Lung microvascular endothelial cell (primary cell): ENCODE data around the gene BSG. TPM values are rescaled to one million over a fixed set of nuclear protein-coding genes. Genes with fewer than 3 reads are reported as not detected.
"Not testable (repeated sequence)": the region's sequence is repeated elsewhere in the genome, so short reads cannot be mapped to it uniquely, and the experiment has no call there.

ENCODE experiments used
- DNase-seq, 2 donors: peaks; one replicate each; pipeline versions ENCODE4 v3.0.0 to v3.0.0-alpha.2; 2010; ENCODE audit warnings: low read depth in 2 of 2
- total RNA-seq: library from RNA; depleted of rRNA; stranded (reverse); fragments of >200 nt; gene quantifications from 2 replicates; pipeline ENCODE4 v1.2.1, GENCODE V29; 2014

Gene BSG
- total RNA-seq, 1 donor from 2014 or later = 184 TPM

DNA sequence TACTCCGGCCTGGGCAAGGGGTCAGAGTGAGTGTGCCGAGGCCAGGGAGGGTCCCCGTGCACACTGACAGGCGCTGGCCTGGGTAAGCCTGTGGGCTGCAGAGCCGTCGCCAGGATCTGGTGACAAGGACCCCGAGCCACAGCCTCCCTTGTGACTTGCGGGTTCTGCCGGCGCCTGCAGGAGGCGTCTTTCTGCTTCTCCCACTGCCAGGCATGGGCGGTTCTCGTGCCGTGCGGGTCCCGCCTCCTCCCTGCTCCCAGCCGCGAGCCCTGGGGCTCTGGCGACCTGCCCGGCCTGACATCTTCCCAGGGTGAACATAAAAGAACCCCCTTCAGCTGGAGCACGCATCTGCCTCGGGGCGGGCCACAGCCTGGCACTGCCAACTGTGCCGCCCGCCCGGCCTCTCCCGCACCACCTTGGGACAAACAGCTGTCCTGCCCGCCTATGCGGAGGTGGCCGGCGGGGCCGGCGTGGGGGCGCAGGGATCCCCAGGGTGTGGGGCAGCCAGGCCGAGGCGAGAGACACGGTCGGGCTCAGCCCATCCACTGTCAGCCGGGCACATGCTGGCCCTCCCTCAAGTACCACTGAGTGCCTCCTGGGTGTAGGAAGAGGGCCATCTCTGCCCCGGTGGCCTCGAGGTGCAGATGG, 15.8 kb downstream of the BSG start:
- peak; percentile 72 to 74 for DNase-seq

GRCh38 chr19:588741-589692, 16.6 kb downstream of the BSG start:
- no peak for DNase-seq

DNA sequence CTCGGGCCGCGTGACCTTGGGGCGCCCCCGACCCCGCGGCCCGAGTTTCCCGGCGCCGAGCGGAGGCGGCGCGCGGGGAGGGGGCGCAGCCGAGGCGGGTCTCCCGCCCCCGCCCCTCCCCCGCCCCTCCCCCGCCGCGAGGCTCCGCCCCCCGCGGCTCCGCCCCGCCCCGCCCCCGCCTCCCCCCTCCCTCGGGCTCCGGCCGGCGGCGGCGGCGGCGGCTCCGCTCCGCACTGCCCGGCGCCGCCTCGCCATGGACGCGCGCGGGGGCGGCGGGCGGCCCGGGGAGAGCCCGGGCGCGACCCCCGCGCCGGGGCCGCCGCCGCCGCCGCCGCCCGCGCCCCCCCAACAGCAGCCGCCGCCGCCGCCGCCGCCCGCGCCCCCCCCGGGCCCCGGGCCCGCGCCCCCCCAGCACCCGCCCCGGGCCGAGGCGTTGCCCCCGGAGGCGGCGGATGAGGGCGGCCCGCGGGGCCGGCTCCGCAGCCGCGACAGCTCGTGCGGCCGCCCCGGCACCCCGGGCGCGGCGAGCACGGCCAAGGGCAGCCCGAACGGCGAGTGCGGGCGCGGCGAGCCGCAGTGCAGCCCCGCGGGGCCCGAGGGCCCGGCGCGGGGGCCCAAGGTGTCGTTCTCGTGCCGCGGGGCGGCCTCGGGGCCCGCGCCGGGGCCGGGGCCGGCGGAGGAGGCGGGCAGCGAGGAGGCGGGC, 17.4 kb downstream of the BSG start, which contains the start of gene HCN2:
HCN2 (plus strand) TSS at position 189 of the 703 bp plus-strand sequence; CDS start at position 254, 65 bp downstream.
- DNase-seq = no peak

DNA sequence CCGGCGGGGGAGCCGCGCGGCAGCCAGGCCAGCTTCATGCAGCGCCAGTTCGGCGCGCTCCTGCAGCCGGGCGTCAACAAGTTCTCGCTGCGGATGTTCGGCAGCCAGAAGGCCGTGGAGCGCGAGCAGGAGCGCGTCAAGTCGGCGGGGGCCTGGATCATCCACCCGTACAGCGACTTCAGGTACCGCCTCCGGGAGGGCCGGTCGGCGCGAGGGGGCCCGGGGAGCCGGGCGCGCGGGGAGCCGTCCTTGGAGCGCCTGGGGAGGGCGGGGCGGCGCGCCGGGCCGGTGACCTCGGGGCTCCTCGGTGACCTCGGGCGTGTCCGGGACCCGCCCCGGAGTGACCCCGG, 18.0 kb downstream of the BSG start:
- peak; percentile 36 to 53 for DNase-seq

GRCh38 chr19:590750-591098, 18.3 kb downstream of the BSG start:
- DNase-seq = no peak

DNA sequence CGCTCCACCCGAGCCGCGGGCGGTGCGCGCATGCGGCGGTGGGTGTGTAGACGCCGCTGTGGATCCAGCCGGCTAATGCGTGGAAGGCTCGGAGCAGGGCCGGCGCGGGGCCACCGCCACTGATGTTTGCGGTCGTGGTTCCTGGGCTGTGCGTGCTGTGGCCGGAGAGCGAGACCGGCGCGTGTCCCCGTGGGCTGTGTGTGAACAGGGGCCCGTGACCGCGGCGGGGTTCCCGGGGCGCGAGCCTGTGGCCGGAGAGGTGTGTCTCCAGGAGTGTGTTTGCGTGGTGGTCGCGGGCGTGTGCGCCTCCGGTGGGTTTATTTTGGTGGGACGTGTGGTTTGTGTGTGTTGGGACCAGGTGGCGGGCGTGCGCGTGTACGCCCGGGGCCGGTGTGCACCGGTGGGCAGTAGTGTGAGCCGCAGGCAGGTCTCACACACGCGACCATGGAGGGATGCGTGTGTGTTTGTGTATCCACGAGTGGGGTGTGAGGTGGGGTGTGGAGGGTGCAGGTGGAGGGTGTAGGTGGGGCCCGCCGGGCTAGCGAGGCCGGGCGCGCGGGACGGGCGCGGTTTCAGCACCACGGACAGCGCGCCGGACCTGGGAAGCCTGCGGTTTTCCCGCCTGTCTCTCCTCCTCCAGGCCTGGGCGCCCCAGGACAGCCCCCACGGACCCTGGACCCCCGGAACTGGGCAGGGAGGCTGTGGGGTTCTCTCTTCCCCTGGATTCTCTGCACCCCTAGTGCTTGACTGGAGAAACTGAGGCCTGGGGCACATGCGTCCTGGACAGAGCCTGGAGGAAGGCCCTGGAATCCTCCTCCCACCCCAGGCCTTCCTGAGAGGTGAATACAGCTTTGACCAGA, 18.9 kb downstream of the BSG start:
- DNase-seq = peak; percentile 31 to 51

GRCh38 chr19:592101-592500, 19.7 kb downstream of the BSG start:
- DNase-seq = no peak

- no peak for DNase-seq
Observed at GRCh38 chr19:593055-593454, 20.7 kb downstream of the BSG start.

GRCh38 chr19:593505-593904, 21.1 kb downstream of the BSG start:
- no peak for DNase-seq

DNA sequence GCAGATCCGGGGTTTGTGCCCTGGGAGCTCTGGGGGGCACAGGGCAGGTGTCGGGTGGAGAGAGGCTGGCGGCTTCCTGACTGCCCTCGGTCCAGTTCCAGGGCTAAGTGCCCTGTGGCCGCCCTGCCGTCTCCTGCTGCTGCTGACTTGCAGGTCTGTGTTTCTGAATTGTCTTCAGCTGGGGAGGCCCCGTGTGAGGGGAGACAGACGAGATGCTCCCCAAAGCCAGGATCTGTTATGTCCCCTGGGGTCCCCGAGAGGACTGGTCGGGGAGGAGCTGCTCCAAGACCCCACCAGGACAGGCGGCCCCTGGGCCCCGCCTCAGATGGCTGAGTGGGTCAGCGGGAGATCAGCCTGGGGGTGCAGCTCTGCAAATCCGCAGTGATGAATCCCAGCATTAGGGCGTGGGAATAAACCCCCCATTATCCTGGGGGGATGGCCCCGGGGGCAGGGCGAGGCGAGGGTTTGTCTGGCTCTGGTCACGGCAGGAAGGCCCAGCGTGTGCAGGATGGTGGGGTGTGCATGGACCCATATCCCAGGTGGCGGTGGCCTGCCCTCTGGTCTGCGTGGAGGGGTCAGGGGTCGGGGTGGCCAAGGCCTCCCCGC, 22.0 kb downstream of the BSG start:
- DNase-seq = no peak

- DNase-seq = no peak
Observed at GRCh38 chr19:595326-596262, 23.2 kb downstream of the BSG start.

DNA sequence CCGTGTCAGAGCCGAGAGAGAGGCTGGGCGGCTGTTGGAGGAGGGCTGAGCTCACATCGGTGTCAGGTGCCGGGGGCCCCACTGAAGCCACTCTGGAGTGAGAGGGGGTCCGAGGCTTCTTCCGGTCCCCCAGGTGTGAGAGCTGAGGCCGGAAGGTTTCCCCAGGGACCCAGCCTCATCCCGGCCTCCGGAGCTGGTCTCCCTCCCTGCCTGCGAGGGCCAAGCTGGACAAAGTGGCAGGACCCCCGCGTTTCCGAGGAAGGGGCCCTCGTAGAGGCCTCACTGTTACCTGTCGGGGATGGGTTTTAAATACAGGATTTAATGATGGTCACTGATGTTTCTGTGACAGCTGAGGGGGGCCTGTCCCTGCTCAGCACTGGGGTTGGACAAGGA, 23.9 kb downstream of the BSG start:
- no peak for DNase-seq

DNA sequence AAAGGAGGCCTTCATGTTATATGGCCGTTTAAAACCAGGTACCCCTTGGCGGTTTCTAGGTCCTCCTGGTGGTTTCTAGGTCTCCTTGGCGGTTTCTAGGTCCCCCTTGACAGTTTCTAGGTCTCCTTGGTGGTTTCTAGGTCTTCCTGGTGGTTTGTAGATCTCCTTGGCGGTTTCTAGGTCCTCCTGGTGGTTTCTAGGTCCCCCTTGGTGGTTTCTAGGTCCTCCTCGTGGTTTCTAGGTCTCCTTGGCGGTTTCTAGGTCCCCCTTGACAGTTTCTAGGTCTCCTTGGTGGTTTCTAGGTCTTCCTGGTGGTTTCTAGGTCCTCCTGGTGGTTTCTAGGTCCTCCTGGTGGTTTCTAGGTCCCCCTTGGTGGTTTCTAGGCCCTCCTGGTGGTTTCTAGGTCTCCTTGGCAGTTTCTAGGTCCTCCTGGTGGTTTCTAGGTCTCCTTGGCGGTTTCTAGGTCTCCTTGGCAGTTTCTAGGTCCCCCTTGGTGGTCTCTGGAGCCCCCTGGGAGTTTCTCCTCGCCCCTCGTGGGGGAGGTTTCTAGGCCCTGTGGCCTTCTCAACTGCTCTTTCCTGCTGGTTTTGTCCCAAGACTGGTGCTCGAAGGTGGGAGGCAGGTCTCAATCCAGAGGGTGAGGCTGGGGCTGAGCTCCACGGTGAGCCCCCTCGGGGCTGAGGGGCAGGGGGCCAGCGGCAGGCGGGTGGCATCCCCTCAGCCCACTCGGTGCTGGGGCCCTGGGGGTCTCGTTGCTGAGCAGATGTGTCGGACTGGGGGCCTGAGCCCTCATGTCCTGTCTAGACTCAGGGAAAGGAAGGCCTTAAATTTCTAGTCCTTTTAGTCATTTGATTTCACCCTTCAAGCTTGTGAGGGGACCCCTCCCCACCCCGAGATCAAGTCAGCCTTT, 25.3 kb downstream of the BSG start:
- no peak for DNase-seq

- DNase-seq = no peak
Observed at GRCh38 chr19:601310-601709, 28.9 kb downstream of the BSG start.

DNA sequence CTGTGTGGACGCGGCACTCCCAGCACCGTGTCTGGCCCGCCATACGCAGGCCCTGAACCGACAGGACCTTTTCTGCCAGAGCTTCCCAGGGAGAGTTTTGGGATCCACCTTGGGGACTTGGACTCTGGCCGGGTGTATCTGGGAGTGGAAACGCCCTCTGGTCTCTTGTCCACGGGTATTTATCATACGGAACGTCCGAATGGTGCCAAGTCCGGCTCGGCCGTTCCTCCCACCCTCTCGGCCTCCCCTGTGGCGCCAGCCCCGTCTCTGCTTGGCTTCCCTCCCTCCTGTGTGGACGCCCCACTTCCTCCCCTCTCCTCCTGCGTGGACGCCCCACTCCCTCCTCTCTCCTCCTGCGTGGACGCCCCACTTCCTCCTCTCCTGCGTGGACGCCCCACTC, 29.4 kb downstream of the BSG start:
- no peak for DNase-seq

- DNase-seq = no peak
Observed at GRCh38 chr19:602391-603301, 30.2 kb downstream of the BSG start.

GRCh38 chr19:603302-603639, 30.9 kb downstream of the BSG start:
- not testable (repeated sequence) for DNase-seq

GRCh38 chr19:603779-604178, 31.4 kb downstream of the BSG start:
- not testable (repeated sequence) for DNase-seq
